K562 (cell line): ENCODE measurements around the gene TP73. TPM values are rescaled to one million over a fixed set of nuclear protein-coding genes. Genes with fewer than 3 reads are reported as not detected.
A peak's percentile ranks its signal among the peaks of the same experiment; 100 is the strongest.

Experiments
- BCOR ChIP-seq: fragments of 450-650 bp; IDR thresholded peaks from 2 replicates; pipeline ENCODE4 v1.6.1; 2016
- BRD9 ChIP-seq: fragments of 450-650 bp; IDR thresholded peaks from 2 replicates; pipeline ENCODE4 v1.6.1; 2018; ENCODE audit warnings: low read depth; ENCODE audit not compliant: partially characterized antibody
- CREB3 ChIP-seq: fragments of 450-650 bp; conservative IDR thresholded peaks from 2 replicates; pipeline ENCODE4 v1.6.1; 2016; ENCODE audit warnings: missing genetic modification characterization, low read depth, mild to moderate bottlenecking, missing compliant biosample characterization, moderate library complexity
- DDX20 ChIP-seq: fragments of 450-650 bp; IDR thresholded peaks from 2 replicates; pipeline ENCODE4 v1.6.1; 2016; ENCODE audit warnings: missing genetic modification characterization, low read depth, mild to moderate bottlenecking, missing compliant biosample characterization, moderate library complexity
- FOS ChIP-seq: IDR thresholded peaks from 3 replicates; pipeline ENCODE4 v1.6.1; 2011; ENCODE audit not compliant: insufficient read length; ENCODE audit errors: extremely low read depth
- HIVEP1 ChIP-seq: fragments of 250-450 bp; sonication (Bioruptor Pico); IDR thresholded peaks from 2 replicates; pipeline ENCODE4 v1.4.0; 2020; ENCODE audit warnings: mild to moderate bottlenecking
- HMGXB4 ChIP-seq: sonication (generic); formaldehyde crosslinking; IDR thresholded peaks from 2 replicates; pipeline ENCODE4 v1.8.1; 2023; ENCODE audit warnings: mild to moderate bottlenecking, missing genetic modification reagents
- NR0B1 ChIP-seq: fragments of 450-650 bp; IDR thresholded peaks from one replicate; pipeline ENCODE4 v1.6.1; 2018; ENCODE audit warnings: mild to moderate bottlenecking, moderate library complexity; ENCODE audit not compliant: partially characterized antibody
- PCBP1 ChIP-seq: fragments of 200-400 bp; formaldehyde crosslinking; IDR thresholded peaks from 2 replicates; pipeline ENCODE4 v1.6.1; 2018; ENCODE audit warnings: mild to moderate bottlenecking, low read depth, low read length; ENCODE audit not compliant: poor library complexity, severe bottlenecking
- RAD21 ChIP-seq, 2 experiments: fragments of 250-450 bp in 1 of 2; fragments of 450-650 bp in 1 of 2; sonication (Bioruptor Pico) in 1 of 2; formaldehyde crosslinking in 1 of 2; IDR thresholded peaks in 1 of 2; conservative IDR thresholded peaks in 1 of 2; 2 replicates each; pipeline versions ENCODE4 v1.4.0 to v1.8.0; 2020 to 2022; ENCODE audit warnings: mild to moderate bottlenecking in 2 of 2, moderate library complexity in 1 of 2
- RFX5 ChIP-seq: IDR thresholded peaks from 2 replicates; pipeline ENCODE4 v1.6.1; 2011; ENCODE audit warnings: low read depth, mild to moderate bottlenecking, improper control_type of control experiment, low read length
- SP1 ChIP-seq: sonication (generic); formaldehyde crosslinking; IDR thresholded peaks from 2 replicates; pipeline ENCODE4 v1.8.1; 2022; ENCODE audit warnings: mild to moderate bottlenecking, missing genetic modification reagents
- SP2 ChIP-seq: IDR thresholded peaks from 2 replicates; pipeline ENCODE4 v1.6.1; 2011; ENCODE audit warnings: mild to moderate bottlenecking, low read depth, low read length, moderate library complexity; ENCODE audit not compliant: poor library complexity, severe bottlenecking; ENCODE audit errors: extremely low read depth
- TRIM24 ChIP-seq, 2 experiments: fragments of 450-650 bp; IDR thresholded peaks; 2 replicates each; pipeline ENCODE4 v1.6.1; 2016
- TSHZ1 ChIP-seq: fragments of 250-450 bp; sonication (Bioruptor Pico); IDR thresholded peaks from 2 replicates; pipeline ENCODE4 v1.4.0; 2020; ENCODE audit warnings: mild to moderate bottlenecking, moderate library complexity
- USF1 ChIP-seq: sonication (generic); formaldehyde crosslinking; IDR thresholded peaks from 2 replicates; pipeline ENCODE4 v1.9.0; 2022; ENCODE audit warnings: mild to moderate bottlenecking, missing genetic modification reagents
- ZFP1 ChIP-seq: fragments of 450-650 bp; formaldehyde crosslinking; IDR thresholded peaks from 2 replicates; pipeline ENCODE4 v1.4.0; 2020; ENCODE audit warnings: mild to moderate bottlenecking, mixed read lengths
- ZNF184 ChIP-seq: sonication (generic); formaldehyde crosslinking; IDR thresholded peaks from 2 replicates; pipeline ENCODE4 v1.5.0; 2020; ENCODE audit warnings: missing genetic modification reagents
- ZNF263 ChIP-seq: sonication (generic); formaldehyde crosslinking; IDR thresholded peaks from 2 replicates; pipeline ENCODE4 v1.8.0; 2022; ENCODE audit warnings: mild to moderate bottlenecking, missing genetic modification reagents, borderline replicate concordance
- ZNF780A ChIP-seq: fragments of 250-450 bp; sonication (Bioruptor Pico); IDR thresholded peaks from 2 replicates; pipeline ENCODE4 v1.5.0; 2021; ENCODE audit warnings: mild to moderate bottlenecking
- polyA plus RNA-seq, 8 experiments: library from polyadenylated mRNA; depleted of rRNA in 4 of 8; stranded (reverse) in 5 of 8; unstranded in 3 of 8; fragments of >200 nt; fragmentation: Nextera tagmentation in 2 of 8; fragmentation: Illumina TruSeq in 1 of 8; extraction: Ambion mirVana in 2 of 8; extraction: Trizol in 1 of 8; gene quantifications; 2 replicates each; pipeline versions ENCODE4 v1.2.1 to v1.2.3, GENCODE V29; 2011 to 2014; ENCODE audit warnings: inconsistent platforms in 1 of 8, missing spikeins in 1 of 8
- total RNA-seq, 7 experiments: library from RNA; depleted of rRNA in 6 of 7; stranded (reverse); fragments of >200 nt in 6 of 7; fragmentation: Illumina TruSeq in 2 of 7; extraction: Trizol in 2 of 7; gene quantifications; 2 replicates each; pipeline versions ENCODE4 v1.2.1 to v1.2.3, GENCODE V29; 2011 to 2021; ENCODE audit warnings: low replicate concordance in 1 of 7

Gene TP73
- total and polyA plus RNA-seq, 9 of the 15 experiments (the other 6 are each of a cell fraction or from before 2014, with no cell fraction given): 0.07 to 1.6 (median 0.40) TPM; not detected in 2

- TF ChIP-seq NR0B1 (no peak), SP2 (no peak), TSHZ1 (CRISPR knock-in tag) (no peak), HMGXB4 (no peak), BRD9 (peak; percentile 9), CREB3 (tag) (no peak), ZNF263 (CRISPR knock-in tag) (peak; percentile 68; the same call in 1 of the 2 replicates), ZNF780A (CRISPR knock-in tag) (no peak), DDX20 (tag) (no peak), USF1 (CRISPR knock-in tag) (no peak), RFX5 (no peak), BCOR (peak; percentile 85; the same call in 1 of the 2 replicates), RAD21 (CRISPR knock-in tag; conservative IDR thresholded peaks at IDR 0.05 in 1 of 2, IDR thresholded peaks at IDR 0.05 in 1 of 2) (peak in 1 of 2 experiments; percentile 18; a peak in 3 of 4 replicates), TRIM24 (IDR thresholded peaks at IDR 0.05) (peak; percentile 84 to 89), FOS (no peak), SP1 (CRISPR knock-in tag) (peak; percentile 49; the same call in 1 of the 2 replicates), ZNF184 (CRISPR knock-in tag) (no peak), ZFP1 (CRISPR knock-in tag) (no peak), HIVEP1 (CRISPR knock-in tag) (no peak), PCBP1 (no peak)
These were observed 122.7 kb downstream of the TP73 start (continued) for GRCh38 chr1:3774946-3775489.
